Activated CD8-positive, alpha-beta T cell treated with anti-CD3 and anti-CD28 coated beads for 36 hours (primary cell): Measurements from ENCODE around the gene IDI1. TPM values are rescaled to one million over a fixed set of nuclear protein-coding genes. Genes with fewer than 3 reads are reported as not detected.

ENCODE experiments used
- ATAC-seq: fragments of 200-7000 bp; cut with Tn5 transposase; one replicate; pipeline ENCODE4 v1.10.0; 2021; ENCODE audit warnings: mild to moderate bottlenecking, moderate library complexity
- CTCF ChIA-PET: fragments of 350-600 bp; sonication (Branson Sonifier 250); formaldehyde crosslinking; loops from one replicate; lab custom pipeline; 2021; ENCODE audit warnings: antibody characterized with exemption; lab: Charles Lee
- POLR2A ChIA-PET: fragments of 350-600 bp; sonication (Branson Sonifier 250); formaldehyde crosslinking; loops from one replicate; lab custom pipeline; 2021; ENCODE audit warnings: antibody characterized with exemption; lab: Charles Lee
- DNase-seq: peaks from one replicate; pipeline ENCODE4 v3.0.0-alpha.2; 2020
- H3K27ac Mint-ChIP-seq: one replicate; pipeline ENCODE4 v1.8.0; 2021; ENCODE audit warnings: mild to moderate bottlenecking, mixed read lengths
- H3K27me3 Mint-ChIP-seq: one replicate; pipeline ENCODE4 v1.8.0; 2021; ENCODE audit warnings: mixed read lengths
- H3K36me3 Mint-ChIP-seq: one replicate; pipeline ENCODE4 v1.8.0; 2021; ENCODE audit warnings: low read depth, mixed read lengths
- H3K4me1 Mint-ChIP-seq: one replicate; pipeline ENCODE4 v1.8.0; 2021; ENCODE audit warnings: low read depth, mixed read lengths
- H3K4me3 Mint-ChIP-seq: one replicate; pipeline ENCODE4 v1.8.0; 2021; ENCODE audit warnings: mild to moderate bottlenecking, moderate library complexity, mixed read lengths
- H3K9me3 Mint-ChIP-seq: one replicate; pipeline ENCODE4 v1.8.0; 2021; ENCODE audit warnings: mixed read lengths
- intact Hi-C: fragments of 100-400 bp; cut with micrococcal nuclease; formaldehyde crosslinking; loops from one replicate; pipeline ENCODE4 v1.10.0; 2022
- total RNA-seq, 2 experiments: library from RNA; stranded (reverse); gene quantifications; one replicate each; pipeline ENCODE4 v1.2.3, GENCODE V29; 2021
- TF ChIP-seq, protein P1 (sequence below): fragments of 200-600 bp; IDR thresholded peaks from one replicate; pipeline ENCODE4 v1.8.0; 2022; ENCODE audit warnings: antibody characterized with exemption, mild to moderate bottlenecking

The IDI1 gene
- total RNA-seq = 10 to 100 TPM; 67.7 to 69.5 TPM

DNA sequence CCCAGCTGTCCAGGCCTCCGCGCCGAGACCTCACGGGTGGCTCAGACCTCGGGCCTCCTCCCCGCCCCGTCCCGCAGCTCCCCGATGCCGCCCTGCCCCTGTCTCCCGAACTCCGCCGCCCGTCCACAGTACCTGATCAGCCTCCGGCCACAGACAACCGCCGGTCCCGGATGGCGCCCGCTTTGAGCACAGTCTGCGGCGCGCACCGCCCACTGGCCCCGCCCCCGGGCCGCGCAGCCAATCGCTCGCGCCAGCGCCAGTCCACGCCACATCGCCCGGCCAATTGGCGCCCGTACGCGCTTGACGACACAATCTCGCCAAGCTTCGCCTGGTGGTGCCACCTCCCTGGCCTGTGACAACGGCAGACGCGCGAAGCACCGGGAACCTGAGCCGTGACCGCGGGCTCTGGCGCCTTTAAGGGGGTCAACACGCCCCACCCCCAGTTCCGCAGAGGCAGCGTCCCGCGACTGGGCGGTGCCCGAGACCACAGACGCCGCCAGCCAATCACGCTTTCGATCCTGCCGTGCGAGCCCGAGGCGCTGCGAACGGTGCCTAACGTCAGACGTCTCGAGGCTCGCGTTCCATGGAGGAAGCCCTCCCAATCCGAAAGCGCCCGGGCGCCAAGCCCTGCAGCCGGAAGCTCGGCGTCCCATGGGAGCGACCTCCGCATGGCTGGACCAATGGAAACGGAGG, at the start of gene IDI1:
IDI1 (minus strand) TSS at position 388 of the 693 bp plus-strand sequence; CDS start at position 272, 116 bp downstream.
- Mint-ChIP-seq H3K36me3 (peaks cover 61% of the 10 kb centered on the region), H3K4me1 (peaks cover 64% of the 10 kb centered on the region), H3K27ac (peak within 1 kb of the TSS; percentile 96), H3K27me3 (no peaks in the 10 kb centered on the region), H3K9me3 (no peaks in the 10 kb centered on the region), H3K4me3 (peak within 1 kb of the TSS; percentile 98)
- POLR2A ChIA-PET = interaction anchor here (0.7 to 3.5 kb wide), 15 partner anchors 9 to 119 kb away, joined by 3 to 24 read pairs (median 3); partner anchors contain the start of genes GTPBP4 and LARP4B
- CTCF ChIA-PET = interaction anchor here (0.6 to 1.8 kb wide), 4 partner anchors 11 to 338 kb away, joined by 3 to 5 read pairs (median 3); partner anchors contain the start of gene GTPBP4
- DNase-seq = peak; percentile 98
- ATAC-seq = peak; percentile 87
- intact Hi-C loops = no loop called here
- TF ChIP-seq, protein P1, sequence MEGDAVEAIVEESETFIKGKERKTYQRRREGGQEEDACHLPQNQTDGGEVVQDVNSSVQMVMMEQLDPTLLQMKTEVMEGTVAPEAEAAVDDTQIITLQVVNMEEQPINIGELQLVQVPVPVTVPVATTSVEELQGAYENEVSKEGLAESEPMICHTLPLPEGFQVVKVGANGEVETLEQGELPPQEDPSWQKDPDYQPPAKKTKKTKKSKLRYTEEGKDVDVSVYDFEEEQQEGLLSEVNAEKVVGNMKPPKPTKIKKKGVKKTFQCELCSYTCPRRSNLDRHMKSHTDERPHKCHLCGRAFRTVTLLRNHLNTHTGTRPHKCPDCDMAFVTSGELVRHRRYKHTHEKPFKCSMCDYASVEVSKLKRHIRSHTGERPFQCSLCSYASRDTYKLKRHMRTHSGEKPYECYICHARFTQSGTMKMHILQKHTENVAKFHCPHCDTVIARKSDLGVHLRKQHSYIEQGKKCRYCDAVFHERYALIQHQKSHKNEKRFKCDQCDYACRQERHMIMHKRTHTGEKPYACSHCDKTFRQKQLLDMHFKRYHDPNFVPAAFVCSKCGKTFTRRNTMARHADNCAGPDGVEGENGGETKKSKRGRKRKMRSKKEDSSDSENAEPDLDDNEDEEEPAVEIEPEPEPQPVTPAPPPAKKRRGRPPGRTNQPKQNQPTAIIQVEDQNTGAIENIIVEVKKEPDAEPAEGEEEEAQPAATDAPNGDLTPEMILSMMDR = no peak

DNA sequence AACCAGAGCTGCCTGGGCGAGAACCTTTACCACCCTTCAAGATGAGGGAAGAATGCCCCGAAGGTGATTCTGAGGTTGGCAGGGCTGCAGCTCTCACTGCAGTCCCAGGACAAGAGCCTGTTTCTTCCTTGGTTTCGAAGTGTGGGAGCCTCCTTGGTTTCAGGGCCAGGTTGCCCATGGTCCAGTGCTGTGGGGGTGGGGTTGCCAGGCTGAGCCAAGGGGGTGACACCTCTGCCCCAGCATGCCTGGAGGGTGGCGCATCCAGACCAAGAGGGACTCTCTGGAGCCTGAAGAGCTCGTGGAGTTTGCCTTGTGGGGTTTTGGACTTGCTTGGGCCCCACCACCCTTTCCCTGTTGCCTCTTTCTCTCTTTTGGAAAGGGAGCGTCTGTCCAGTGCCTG, 48.5 kb upstream of the IDI1 start:
- intact Hi-C loops = no loop called here
- Mint-ChIP-seq H3K27me3 (no peaks in the 10 kb centered on the region), H3K4me3 (no peak overlapping the region), H3K4me1 (peaks cover 28% of the 10 kb centered on the region), H3K9me3 (no peaks in the 10 kb centered on the region), H3K36me3 (peaks cover 34% of the 10 kb centered on the region), H3K27ac (no peak overlapping the region)
- TF ChIP-seq, protein P1 = no peak
- DNase-seq (no peak), ATAC-seq (no peak)
- POLR2A ChIA-PET = interaction anchor here (0.9 kb wide), 1 partner anchor 12 kb away, joined by 3 read pairs; no protein-coding TSS in a partner anchor
- CTCF ChIA-PET = interaction anchor here (0.9 to 1.2 kb wide), 2 partner anchors 11 to 13 kb away, joined by 3 to 6 read pairs; no protein-coding TSS in a partner anchor

DNA sequence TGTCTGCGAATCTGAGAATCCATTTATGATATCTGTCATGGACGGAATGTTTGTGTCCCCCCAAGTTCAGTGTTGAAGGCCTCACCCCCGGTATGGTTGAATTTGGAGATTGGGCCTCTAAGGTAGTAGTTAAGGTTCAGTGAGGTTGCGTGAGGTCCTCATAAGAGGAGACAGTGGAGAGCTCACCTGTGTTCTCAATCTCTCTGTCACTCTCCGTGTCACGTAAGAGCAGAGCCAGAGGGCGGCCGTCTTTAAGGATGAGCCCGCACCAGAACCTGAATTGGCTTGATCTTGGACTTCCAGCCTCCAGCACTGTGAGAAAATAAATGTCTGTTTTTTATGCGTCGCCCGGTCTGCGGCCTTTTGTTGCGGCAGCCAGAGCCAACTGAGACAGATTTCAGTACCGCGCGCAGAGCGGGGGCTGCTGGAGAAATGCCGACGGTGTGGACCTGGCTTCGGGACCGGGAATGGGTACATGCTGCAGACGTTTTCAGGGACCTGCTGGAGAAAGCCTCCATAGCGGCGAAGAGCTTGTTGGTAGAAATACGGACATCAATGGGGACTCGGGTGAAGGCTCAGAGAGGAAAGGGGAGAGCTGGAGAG, 47.5 kb upstream of the IDI1 start:
- H3K4me3 Mint-ChIP-seq = no peak overlapping the region
- CTCF ChIA-PET = interaction anchor here (1.2 kb wide), 1 partner anchor 14 kb away, joined by 6 read pairs; no protein-coding TSS in a partner anchor
- POLR2A ChIA-PET = interaction anchor here (0.9 kb wide), 1 partner anchor 13 kb away, joined by 3 read pairs; no protein-coding TSS in a partner anchor

DNA sequence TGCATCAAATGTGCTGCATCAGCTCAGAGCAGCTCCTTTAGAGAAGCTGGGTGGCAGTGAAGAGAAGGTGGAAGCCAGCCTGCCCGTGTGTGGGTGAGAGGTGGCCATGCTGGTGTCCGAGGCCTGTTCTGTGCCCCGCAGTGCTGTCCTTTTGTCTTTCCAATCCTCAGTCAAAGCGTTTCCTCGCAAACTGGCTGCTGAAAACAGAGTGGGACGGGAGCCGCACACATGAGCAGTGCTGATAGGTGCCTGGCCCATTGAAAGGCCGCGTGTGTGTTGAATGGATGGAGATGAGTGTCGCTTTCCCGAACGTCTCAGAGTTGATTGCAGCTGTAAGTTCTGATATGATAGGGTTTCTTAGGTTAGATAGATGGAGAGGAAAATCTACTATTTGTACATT, 46.6 kb upstream of the IDI1 start:
- CTCF ChIA-PET = no interaction called here
- no peak overlapping the region for H3K27ac Mint-ChIP-seq
- ATAC-seq = no peak
- no peaks in the 10 kb centered on the region for H3K27me3 Mint-ChIP-seq
- POLR2A ChIA-PET = no interaction called here
- no peaks in the 10 kb centered on the region for H3K9me3 Mint-ChIP-seq
- no peak for DNase-seq
- intact Hi-C loops = no loop called here
- H3K4me3 Mint-ChIP-seq = no peak overlapping the region
- H3K36me3 Mint-ChIP-seq = peaks cover 19% of the 10 kb centered on the region
- H3K4me1 Mint-ChIP-seq = peaks cover 14% of the 10 kb centered on the region
- TF ChIP-seq, protein P1 = no peak

More for the DNA sequence above, 47.5 kb upstream of the IDI1 start:
- peaks cover 19% of the 10 kb centered on the region for H3K4me1 Mint-ChIP-seq
- no peaks in the 10 kb centered on the region for H3K27me3 Mint-ChIP-seq
- H3K9me3 Mint-ChIP-seq = no peaks in the 10 kb centered on the region
- TF ChIP-seq, protein P1 = no peak
- intact Hi-C loops = no loop called here
- ATAC-seq = no peak
- H3K36me3 Mint-ChIP-seq = peaks cover 24% of the 10 kb centered on the region
- no peak overlapping the region for H3K27ac Mint-ChIP-seq
- no peak for DNase-seq
